ENCODE data around the gene ANAPC13. TPM values are rescaled to one million over a fixed set of nuclear protein-coding genes. Genes with fewer than 3 reads are reported as not detected.

ANAPC13 gene
- total RNA-seq, 1 experiment from 2014 or later = 35.7 TPM

Other genes with a start within 250 kb of the ANAPC13 start
- gene RYK, start 235.1 kb downstream of the ANAPC13 start, total RNA-seq (2021; ENCODE audit: unreplicated experiment) = 55.2 TPM
- gene AMOTL2, start 111.5 kb downstream of the ANAPC13 start, total RNA-seq (2021; ENCODE audit: unreplicated experiment) = 54.0 TPM
- 19.1 TPM for gene CEP63, start 72 bp upstream of the ANAPC13 start, total RNA-seq (2021; ENCODE audit: unreplicated experiment)
- not detected for gene KY, start 165.0 kb upstream of the ANAPC13 start, total RNA-seq (2021; ENCODE audit: unreplicated experiment)

All from HCT116 (cell line).